ENCODE data around the gene APIP. TPM values are rescaled to one million over a fixed set of nuclear protein-coding genes. Genes with fewer than 3 reads are reported as not detected.
"Not testable (repeated sequence)": the region's sequence is repeated elsewhere in the genome, so short reads cannot be mapped to it uniquely, and the experiment has no call there.

Gene APIP
- polyA plus RNA-seq, 1 donor (not counting 4 experiments of a cell fraction or from before 2014, with no cell fraction given): 10.9 TPM

- Histone ChIP-seq H3K4me2 (ENCODE audit: control insufficient read depth, extremely low read depth, insufficient read depth, low read depth, low read length) (no peak overlapping the region), H3K36me3 (ENCODE audit: control insufficient read depth in 2 of 2, extremely low read depth in 1 of 2, insufficient read depth in 2 of 2, low read length in 2 of 2) (no peaks in the 10 kb centered on the region), H3K4me1 (ENCODE audit: control insufficient read depth, extremely low read depth, insufficient read depth, low read length) (no peaks in the 10 kb centered on the region), H3K79me2 (ENCODE audit: control insufficient read depth, insufficient read depth, low read length) (no peaks in the 10 kb centered on the region), H3K9ac (ENCODE audit: control insufficient read depth, extremely low read depth, insufficient read depth, low read length) (no peak overlapping the region), H2AFZ (ENCODE audit: control insufficient read depth, low read length) (no peak overlapping the region), H3K9me1 (ENCODE audit: control insufficient read depth, extremely low read depth, insufficient read depth, low read length) (no peaks in the 10 kb centered on the region), H4K20me1 (ENCODE audit: control insufficient read depth, extremely low read depth, insufficient read depth, low read length) (no peaks in the 10 kb centered on the region), H3K27ac (ENCODE audit: control insufficient read depth, insufficient read depth, low read length) (no peak overlapping the region), H3K27me3 (ENCODE audit: control insufficient read depth, extremely low read depth, insufficient read depth, low read length) (no peaks in the 10 kb centered on the region), H3K4me3 (ENCODE audit: control insufficient read depth in 2 of 3, extremely low read depth in 1 of 3, insufficient read depth in 2 of 3, low read depth in 1 of 3, low read length in 3 of 3) (no peak overlapping the region), H3K9me3 (ENCODE audit: control insufficient read depth, low read depth, low read length) (peaks cover 3% of the 10 kb centered on the region)
- no peak for TF ChIP-seq EZH2 (IDR thresholded peaks at IDR 0.05; ENCODE audit: low read length)
- TF ChIP-seq, protein P1, sequence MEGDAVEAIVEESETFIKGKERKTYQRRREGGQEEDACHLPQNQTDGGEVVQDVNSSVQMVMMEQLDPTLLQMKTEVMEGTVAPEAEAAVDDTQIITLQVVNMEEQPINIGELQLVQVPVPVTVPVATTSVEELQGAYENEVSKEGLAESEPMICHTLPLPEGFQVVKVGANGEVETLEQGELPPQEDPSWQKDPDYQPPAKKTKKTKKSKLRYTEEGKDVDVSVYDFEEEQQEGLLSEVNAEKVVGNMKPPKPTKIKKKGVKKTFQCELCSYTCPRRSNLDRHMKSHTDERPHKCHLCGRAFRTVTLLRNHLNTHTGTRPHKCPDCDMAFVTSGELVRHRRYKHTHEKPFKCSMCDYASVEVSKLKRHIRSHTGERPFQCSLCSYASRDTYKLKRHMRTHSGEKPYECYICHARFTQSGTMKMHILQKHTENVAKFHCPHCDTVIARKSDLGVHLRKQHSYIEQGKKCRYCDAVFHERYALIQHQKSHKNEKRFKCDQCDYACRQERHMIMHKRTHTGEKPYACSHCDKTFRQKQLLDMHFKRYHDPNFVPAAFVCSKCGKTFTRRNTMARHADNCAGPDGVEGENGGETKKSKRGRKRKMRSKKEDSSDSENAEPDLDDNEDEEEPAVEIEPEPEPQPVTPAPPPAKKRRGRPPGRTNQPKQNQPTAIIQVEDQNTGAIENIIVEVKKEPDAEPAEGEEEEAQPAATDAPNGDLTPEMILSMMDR (optimal IDR thresholded peaks at IDR 0.05 in 1 of 3, IDR thresholded peaks at IDR 0.05 in 1 of 3, conservative IDR thresholded peaks at IDR 0.05 in 1 of 3; ENCODE audit: extremely low read depth in 1 of 3, insufficient read depth in 2 of 3, low read length in 3 of 3): no peak
- FAIRE-seq (no peak), DNase-seq (ENCODE audit: low read depth, low spot score) (no peak)
- dilution Hi-C loops (cut with MboI; ENCODE audit: extremely low pct_ligation_motif_present, low sequenced_read_pairs): no loop called here
Observed at GRCh38 chr11:34898474-34898873, 17.7 kb downstream of the APIP start.

DNA sequence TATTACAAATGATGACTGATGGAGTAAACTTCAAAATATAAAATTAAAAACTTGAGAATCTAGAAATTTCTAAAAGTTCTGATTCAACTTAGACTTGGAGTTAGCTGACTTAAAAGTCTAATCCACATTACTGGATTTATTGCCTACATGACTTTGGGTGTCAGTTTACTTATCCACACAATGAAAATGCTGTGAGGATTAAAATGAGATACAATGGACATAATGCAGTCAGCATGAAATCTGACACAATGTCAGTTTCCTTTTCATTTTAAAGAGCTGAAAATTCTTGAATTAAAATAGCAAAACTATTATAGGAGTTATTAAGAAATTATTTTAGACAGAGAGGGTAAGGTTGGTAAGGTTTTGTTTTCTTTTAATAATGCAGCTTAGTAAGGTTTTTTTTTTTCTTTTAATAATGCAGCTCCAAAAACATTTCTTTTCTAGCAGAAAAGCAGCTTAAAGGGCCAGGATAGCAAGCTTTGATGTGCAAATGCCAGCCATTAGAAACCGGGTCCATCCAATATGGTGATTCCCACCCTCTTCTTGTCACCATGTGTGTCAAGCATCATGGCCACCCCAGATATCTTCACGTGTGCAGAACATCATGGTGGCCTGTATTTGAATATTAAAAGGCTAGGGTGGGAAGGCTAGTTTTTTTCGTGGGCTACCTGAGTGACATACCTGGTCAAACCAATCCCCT is 18.9 kb downstream of the APIP start:
- Histone ChIP-seq H4K20me1 (ENCODE audit: control insufficient read depth, extremely low read depth, insufficient read depth, low read length) (no peaks in the 10 kb centered on the region), H3K9me1 (ENCODE audit: control insufficient read depth, extremely low read depth, insufficient read depth, low read length) (no peaks in the 10 kb centered on the region), H3K27ac (ENCODE audit: control insufficient read depth, insufficient read depth, low read length) (no peak overlapping the region), H3K4me3 (ENCODE audit: control insufficient read depth in 2 of 3, extremely low read depth in 1 of 3, insufficient read depth in 2 of 3, low read depth in 1 of 3, low read length in 3 of 3) (no peak overlapping the region), H3K4me2 (ENCODE audit: control insufficient read depth, extremely low read depth, insufficient read depth, low read depth, low read length) (no peak overlapping the region), H3K79me2 (ENCODE audit: control insufficient read depth, insufficient read depth, low read length) (no peaks in the 10 kb centered on the region), H2AFZ (ENCODE audit: control insufficient read depth, low read length) (no peak overlapping the region), H3K9me3 (ENCODE audit: control insufficient read depth, low read depth, low read length) (peaks cover 3% of the 10 kb centered on the region), H3K27me3 (ENCODE audit: control insufficient read depth, extremely low read depth, insufficient read depth, low read length) (no peaks in the 10 kb centered on the region), H3K4me1 (ENCODE audit: control insufficient read depth, extremely low read depth, insufficient read depth, low read length) (no peaks in the 10 kb centered on the region), H3K9ac (ENCODE audit: control insufficient read depth, extremely low read depth, insufficient read depth, low read length) (no peak overlapping the region), H3K36me3 (ENCODE audit: control insufficient read depth in 2 of 2, extremely low read depth in 1 of 2, insufficient read depth in 2 of 2, low read length in 2 of 2) (no peaks in the 10 kb centered on the region)
- no peak for TF ChIP-seq EZH2 (IDR thresholded peaks at IDR 0.05; ENCODE audit: low read length)
- TF ChIP-seq, protein P1 (optimal IDR thresholded peaks at IDR 0.05 in 1 of 3, IDR thresholded peaks at IDR 0.05 in 1 of 3, conservative IDR thresholded peaks at IDR 0.05 in 1 of 3; ENCODE audit: extremely low read depth in 1 of 3, insufficient read depth in 2 of 3, low read length in 3 of 3): no peak
- DNase-seq (ENCODE audit: low read depth, low spot score): no peak
- dilution Hi-C loops (cut with MboI; ENCODE audit: extremely low pct_ligation_motif_present, low sequenced_read_pairs): no loop called here
- FAIRE-seq: no peak

- dilution Hi-C loops (cut with MboI; ENCODE audit: extremely low pct_ligation_motif_present, low sequenced_read_pairs); H3K36me3 ChIP-seq (ENCODE audit: control insufficient read depth in 2 of 2, extremely low read depth in 1 of 2, insufficient read depth in 2 of 2, low read length in 2 of 2); H2AFZ ChIP-seq (ENCODE audit: control insufficient read depth, low read length); H3K4me3 ChIP-seq (ENCODE audit: control insufficient read depth in 2 of 3, extremely low read depth in 1 of 3, insufficient read depth in 2 of 3, low read depth in 1 of 3, low read length in 3 of 3); H3K27ac ChIP-seq (ENCODE audit: control insufficient read depth, insufficient read depth, low read length); H3K9me1 ChIP-seq (ENCODE audit: control insufficient read depth, extremely low read depth, insufficient read depth, low read length); H4K20me1 ChIP-seq (ENCODE audit: control insufficient read depth, extremely low read depth, insufficient read depth, low read length); H3K9ac ChIP-seq (ENCODE audit: control insufficient read depth, extremely low read depth, insufficient read depth, low read length); H3K4me2 ChIP-seq (ENCODE audit: control insufficient read depth, extremely low read depth, insufficient read depth, low read depth, low read length); H3K79me2 ChIP-seq (ENCODE audit: control insufficient read depth, insufficient read depth, low read length); H3K4me1 ChIP-seq (ENCODE audit: control insufficient read depth, extremely low read depth, insufficient read depth, low read length); H3K27me3 ChIP-seq (ENCODE audit: control insufficient read depth, extremely low read depth, insufficient read depth, low read length); FAIRE-seq; DNase-seq (ENCODE audit: low read depth, low spot score); H3K9me3 ChIP-seq (ENCODE audit: control insufficient read depth, low read depth, low read length): not testable (repeated sequence)
Observed at GRCh38 chr11:34896191-34896590, 20.0 kb downstream of the APIP start.
